Measurements from ENCODE around the gene CDKL2. TPM values are rescaled to one million over a fixed set of nuclear protein-coding genes. Genes with fewer than 3 reads are reported as not detected.

The CDKL2 gene
- total RNA-seq, 1 donor from 2014 or later, result 4.1 TPM

GRCh38 chr4:75634951-75635350, 4.6 kb upstream of the CDKL2 start:
- TF ChIP-seq CTCF (IDR thresholded peaks at IDR 0.05; ENCODE audit: insufficient read depth, low read length, poor library complexity, severe bottlenecking), result no peak
- DNase-seq (ENCODE audit: low read depth), result no peak
- H3K27me3 ChIP-seq (ENCODE audit: control insufficient read depth, insufficient read depth, low read length), result no peaks in the 10 kb centered on the region
- no peak overlapping the region for H3K4me3 ChIP-seq (ENCODE audit: low read depth, low read length)
- H3K36me3 ChIP-seq (ENCODE audit: control insufficient read depth, insufficient read depth, low read length), result no peaks in the 10 kb centered on the region

GRCh38 chr4:75634281-75634680, 4.0 kb upstream of the CDKL2 start:
- Histone ChIP-seq H3K36me3 (ENCODE audit: control insufficient read depth, insufficient read depth, low read length) (no peaks in the 10 kb centered on the region), H3K27me3 (ENCODE audit: control insufficient read depth, insufficient read depth, low read length) (no peaks in the 10 kb centered on the region), H3K4me3 (ENCODE audit: low read depth, low read length) (no peak overlapping the region)
- TF ChIP-seq CTCF (IDR thresholded peaks at IDR 0.05; ENCODE audit: insufficient read depth, low read length, poor library complexity, severe bottlenecking), result no peak
- no peak for DNase-seq (ENCODE audit: low read depth)

GRCh38 chr4:75633846-75634245, 3.5 kb upstream of the CDKL2 start:
- H3K4me3 ChIP-seq (ENCODE audit: low read depth, low read length), result no peak overlapping the region
- no peak for TF ChIP-seq CTCF (IDR thresholded peaks at IDR 0.05; ENCODE audit: insufficient read depth, low read length, poor library complexity, severe bottlenecking)
- DNase-seq (ENCODE audit: low read depth), result no peak
- H3K27me3 ChIP-seq (ENCODE audit: control insufficient read depth, insufficient read depth, low read length), result no peaks in the 10 kb centered on the region
- H3K36me3 ChIP-seq (ENCODE audit: control insufficient read depth, insufficient read depth, low read length), result no peaks in the 10 kb centered on the region

GRCh38 chr4:75630937-75631329, 605 bp upstream of the CDKL2 start:
- Histone ChIP-seq H3K27me3 (ENCODE audit: control insufficient read depth, insufficient read depth, low read length) (no peaks in the 10 kb centered on the region), H3K36me3 (ENCODE audit: control insufficient read depth, insufficient read depth, low read length) (no peaks in the 10 kb centered on the region), H3K4me3 (ENCODE audit: low read depth, low read length) (peak overlapping the region; percentile 65)
- no peak for TF ChIP-seq CTCF (IDR thresholded peaks at IDR 0.05; ENCODE audit: insufficient read depth, low read length, poor library complexity, severe bottlenecking)
- DNase-seq (ENCODE audit: low read depth), result no peak

GRCh38 chr4:75629239-75629638, 1.1 kb downstream of the CDKL2 start:
- Histone ChIP-seq H3K4me3 (ENCODE audit: low read depth, low read length) (peak overlapping the region; percentile 4), H3K36me3 (ENCODE audit: control insufficient read depth, insufficient read depth, low read length) (no peaks in the 10 kb centered on the region), H3K27me3 (ENCODE audit: control insufficient read depth, insufficient read depth, low read length) (no peaks in the 10 kb centered on the region)
- no peak for TF ChIP-seq CTCF (IDR thresholded peaks at IDR 0.05; ENCODE audit: insufficient read depth, low read length, poor library complexity, severe bottlenecking)
- no peak for DNase-seq (ENCODE audit: low read depth)

- DNase-seq (ENCODE audit: low read depth), result no peak
Observed at GRCh38 chr4:75623026-75623425, 7.3 kb downstream of the CDKL2 start.

More at GRCh38 chr4:75623026-75623425, 7.3 kb downstream of the CDKL2 start:
- no peak for TF ChIP-seq CTCF (IDR thresholded peaks at IDR 0.05; ENCODE audit: insufficient read depth, low read length, poor library complexity, severe bottlenecking)
- Histone ChIP-seq H3K36me3 (ENCODE audit: control insufficient read depth, insufficient read depth, low read length) (no peaks in the 10 kb centered on the region), H3K27me3 (ENCODE audit: control insufficient read depth, insufficient read depth, low read length) (no peaks in the 10 kb centered on the region), H3K4me3 (ENCODE audit: low read depth, low read length) (no peak overlapping the region)
